Adrenal gland (tissue), 12 donors: ENCODE results near the gene SPDYA. TPM values are rescaled to one million over a fixed set of nuclear protein-coding genes. Genes with fewer than 3 reads are reported as not detected.

Source experiments
- DNase-seq, 7 donors: peaks; one replicate each; pipeline ENCODE4 v3.0.0-alpha.2; 2019 to 2020
- H3K27ac ChIP-seq, 5 donors: fragments of 200-600 bp; sonication (generic) in 4 of 5; 1 replicate in 3 of 5; 2 replicates in 2 of 5; pipeline versions ENCODE4 v1.5.1 to v1.8.0; 2016 to 2020; ENCODE audit warnings: mild to moderate bottlenecking in 1 of 5
- H3K27me3 ChIP-seq: fragments of 200-600 bp; 2 replicates; pipeline ENCODE4 v1.8.0; 2021
- H3K36me3 ChIP-seq, 2 donors: fragments of 200-600 bp; replicated peaks in 1 of 2; 1 replicate in 1 of 2; 2 replicates in 1 of 2; pipeline versions ENCODE4 v1.5.1 to v1.8.0; 2018 to 2022
- H3K4me1 ChIP-seq, 2 donors: fragments of 200-600 bp; replicated peaks in 1 of 2; 1 replicate in 1 of 2; 2 replicates in 1 of 2; pipeline versions ENCODE4 v1.5.1 to v1.8.0; 2018 to 2021
- H3K4me3 ChIP-seq, 4 donors: fragments of 200-600 bp; sonication (generic) in 3 of 4; one replicate each; pipeline ENCODE4 v1.5.1; 2016 to 2018
- H3K9me3 ChIP-seq, 3 donors: fragments of 200-600 bp; sonication (generic) in 1 of 3; replicated peaks in 1 of 3; 1 replicate in 2 of 3; 2 replicates in 1 of 3; pipeline versions ENCODE4 v1.5.1 to v1.8.0; 2016 to 2021
- CTCF ChIP-seq, 6 experiments: fragments of 450-650 bp in 4 of 6; fragments of 200-600 bp in 2 of 6; sonication (generic) in 1 of 6; IDR thresholded peaks; 1 replicate in 5 of 6; 2 replicates in 1 of 6; pipeline versions ENCODE4 v1.5.1 to v1.8.0; 2016 to 2021; ENCODE audit warnings: antibody characterized with exemption in 6 of 6, mild to moderate bottlenecking in 2 of 6, moderate library complexity in 1 of 6
- POLR2A ChIP-seq, 2 donors: fragments of 450-650 bp; IDR thresholded peaks; one replicate each; pipeline ENCODE4 v1.6.1; 2017; ENCODE audit warnings: antibody characterized with exemption in 2 of 2, mild to moderate bottlenecking in 2 of 2, moderate library complexity in 1 of 2
- WGBS, 4 donors: extraction: QIAGEN DNeasy Blood & Tissue Kit in 2 of 4; methylation state at CpG; one replicate each; pipeline versions ENCODE4 v1.1.5 to v1.1.7; 2013 to 2017; 5-methylcytosine and 5-hydroxymethylcytosine counted together
- intact Hi-C, 2 donors: fragments of 100-400 bp; cut with DNase I; formaldehyde crosslinking; loops; one replicate each; pipeline versions ENCODE4 v1.14.1 to v1.15.0; 2022 to 2023
- polyA plus RNA-seq, 3 donors: library from polyadenylated mRNA; stranded (reverse); fragments of 200-250 nt in 2 of 3; fragments of 350-450 nt in 1 of 3; fragmentation: Illumina TruSeq in 1 of 3; extraction: RNeasy Lipid Tissue Mini Kit (QIAGEN cat#74804) in 1 of 3; gene quantifications; one replicate each; pipeline ENCODE4 v1.2.3, GENCODE V29; 2013 to 2014
- total RNA-seq, 9 donors: library from RNA; depleted of rRNA in 4 of 9; stranded (reverse); fragments of >200 nt in 4 of 9; fragments of 120-200 nt in 1 of 9; fragmentation: NEBNext Ultra II Directional in 1 of 9; extraction: Animal tissue kit (Norgen Biotek cat#: 25700) in 1 of 9; gene quantifications; one replicate each; pipeline versions ENCODE4 v1.1.0 to v1.2.4, GENCODE V29; 2013 to 2023
- donor health status: healthy with polysubstance abuse.
- donor health status: Bipolar disorder and iron deficiency.
- donor health status: DM: yes; HTN: yes; CAD: no.
- donor health status: DM: no; HTN: no; CAD: no.
- donor health status: DM: no; HTN: no; CAD: no.
- donor health status: DM: yes; HTN: yes; CAD: no.

SPDYA gene
- total and polyA plus RNA-seq, 12 donors = 0.13 to 1.9 (median 0.30) TPM; not detected in 2

DNA sequence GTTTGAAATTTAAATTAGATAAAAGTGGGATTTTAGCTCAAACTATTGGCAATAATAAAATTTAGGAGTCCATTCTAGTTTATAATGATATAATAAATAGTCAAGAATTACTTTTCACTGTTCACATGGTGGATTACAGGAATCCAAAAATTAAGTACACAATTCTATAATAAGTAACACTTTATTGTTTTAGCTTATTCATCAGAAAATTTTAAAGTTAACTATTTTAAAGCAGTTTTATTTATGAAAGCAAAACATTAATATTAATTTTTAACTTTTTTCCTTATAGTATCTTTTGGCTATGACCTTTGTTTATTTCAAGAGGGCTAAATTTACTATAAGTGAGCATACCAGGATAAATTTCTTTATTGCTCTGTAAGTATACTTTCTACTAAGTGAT lies 11.4 kb downstream of the SPDYA start:
- DNase-seq = no peak
- intact Hi-C loops = no loop called here
- TF ChIP-seq POLR2A (IDR thresholded peaks at IDR 0.05) = no peak
- TF ChIP-seq CTCF (IDR thresholded peaks at IDR 0.05) = no peak
- Histone ChIP-seq H3K36me3 (no peaks in the 10 kb centered on the region), H3K27ac (no peak overlapping the region), H3K4me1 (no peaks in the 10 kb centered on the region), H3K9me3 (no peaks in the 10 kb centered on the region), H3K27me3 (no peaks in the 10 kb centered on the region), H3K4me3 (no peak overlapping the region)

DNA sequence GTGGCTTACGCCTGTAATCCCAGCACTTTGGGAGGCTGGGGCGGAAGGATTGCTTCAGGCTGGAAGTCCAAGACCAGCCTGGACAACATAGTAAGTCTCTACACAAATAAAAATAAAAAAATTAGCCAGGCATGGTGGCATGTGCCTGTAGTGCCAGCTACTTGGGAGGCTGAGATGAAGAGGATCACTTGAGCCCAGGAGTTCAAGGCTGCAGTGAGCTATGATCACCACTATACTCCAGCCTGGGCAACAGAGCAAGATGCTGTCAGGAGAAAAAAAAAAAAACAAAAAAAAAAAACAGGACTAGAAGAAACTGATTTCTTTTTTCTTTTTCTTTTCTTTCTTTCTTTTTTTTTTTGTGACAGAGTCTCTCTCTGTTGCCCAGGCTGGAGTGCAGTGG lies 13.6 kb downstream of the SPDYA start:
- WGBS, 4 donors = 89 to 96% (median 95%) methylated on average over 2 of the region's 2 CpGs
- H3K27me3 ChIP-seq = no peaks in the 10 kb centered on the region
- no peak overlapping the region for H3K4me3 ChIP-seq
- TF ChIP-seq POLR2A (IDR thresholded peaks at IDR 0.05) (no peak), CTCF (IDR thresholded peaks at IDR 0.05) (no peak)
- H3K36me3 ChIP-seq = no peaks in the 10 kb centered on the region
- intact Hi-C loops = no loop called here
- H3K9me3 ChIP-seq = no peaks in the 10 kb centered on the region
- no peaks in the 10 kb centered on the region for H3K4me1 ChIP-seq
- DNase-seq = no peak
- H3K27ac ChIP-seq = no peak overlapping the region

- no peak for TF ChIP-seq CTCF (IDR thresholded peaks at IDR 0.05)
- no peak for TF ChIP-seq POLR2A (IDR thresholded peaks at IDR 0.05)
- intact Hi-C loops = no loop called here
- H3K4me1 ChIP-seq = no peaks in the 10 kb centered on the region
- no peaks in the 10 kb centered on the region for H3K36me3 ChIP-seq
- no peaks in the 10 kb centered on the region for H3K9me3 ChIP-seq
- H3K27me3 ChIP-seq = no peaks in the 10 kb centered on the region
- no peak overlapping the region for H3K27ac ChIP-seq
- DNase-seq = no peak
- H3K4me3 ChIP-seq = no peak overlapping the region
Measured at GRCh38 chr2:28824870-28825269, 14.2 kb downstream of the SPDYA start.

DNA sequence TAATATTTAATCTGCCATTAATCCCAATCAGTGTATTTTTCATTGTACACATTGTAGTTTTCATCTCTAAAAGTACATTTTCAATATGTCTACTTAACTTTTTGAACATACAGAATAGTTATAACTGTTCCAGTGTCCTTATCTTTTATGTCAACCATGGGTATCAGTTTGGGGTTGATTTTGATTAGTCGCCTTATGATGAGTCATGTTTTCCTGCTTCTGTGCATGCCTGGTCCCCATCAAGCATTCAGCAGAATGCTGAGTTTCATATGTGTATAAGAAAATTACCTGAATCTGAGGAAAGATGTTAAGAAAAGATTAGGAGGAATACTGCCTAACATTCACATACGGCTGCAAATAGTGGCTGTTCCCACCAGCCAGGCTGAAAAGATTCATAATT lies 17.7 kb downstream of the SPDYA start:
- H3K4me1 ChIP-seq = no peaks in the 10 kb centered on the region
- no peak overlapping the region for H3K4me3 ChIP-seq
- H3K27ac ChIP-seq = no peak overlapping the region
- H3K36me3 ChIP-seq = no peaks in the 10 kb centered on the region
- intact Hi-C loops = no loop called here
- TF ChIP-seq POLR2A (IDR thresholded peaks at IDR 0.05) (no peak), CTCF (IDR thresholded peaks at IDR 0.05) (no peak)
- 78 to 95% (median 81%) methylated on average over 2 of the region's 2 CpGs for WGBS, 4 donors
- no peaks in the 10 kb centered on the region for H3K9me3 ChIP-seq
- no peaks in the 10 kb centered on the region for H3K27me3 ChIP-seq
- no peak for DNase-seq
